Renal cortical epithelial cell (primary cell): Measurements from ENCODE around the gene KCNJ18. TPM values are rescaled to one million over a fixed set of nuclear protein-coding genes. Genes with fewer than 3 reads are reported as not detected.
"Not testable (repeated sequence)": the region's sequence is repeated elsewhere in the genome, so short reads cannot be mapped to it uniquely, and the experiment has no call there.

Experiments used
- DNase-seq: peaks from one replicate; pipeline ENCODE4 v3.0.0-alpha.2; 2011; ENCODE audit warnings: low read depth
- total RNA-seq: library from RNA; depleted of rRNA; stranded (reverse); fragments of >200 nt; gene quantifications from 2 replicates; pipeline ENCODE4 v1.2.3, GENCODE V29; 2014

The KCNJ18 gene
- total RNA-seq, 1 donor from 2014 or later, result not detected

DNA sequence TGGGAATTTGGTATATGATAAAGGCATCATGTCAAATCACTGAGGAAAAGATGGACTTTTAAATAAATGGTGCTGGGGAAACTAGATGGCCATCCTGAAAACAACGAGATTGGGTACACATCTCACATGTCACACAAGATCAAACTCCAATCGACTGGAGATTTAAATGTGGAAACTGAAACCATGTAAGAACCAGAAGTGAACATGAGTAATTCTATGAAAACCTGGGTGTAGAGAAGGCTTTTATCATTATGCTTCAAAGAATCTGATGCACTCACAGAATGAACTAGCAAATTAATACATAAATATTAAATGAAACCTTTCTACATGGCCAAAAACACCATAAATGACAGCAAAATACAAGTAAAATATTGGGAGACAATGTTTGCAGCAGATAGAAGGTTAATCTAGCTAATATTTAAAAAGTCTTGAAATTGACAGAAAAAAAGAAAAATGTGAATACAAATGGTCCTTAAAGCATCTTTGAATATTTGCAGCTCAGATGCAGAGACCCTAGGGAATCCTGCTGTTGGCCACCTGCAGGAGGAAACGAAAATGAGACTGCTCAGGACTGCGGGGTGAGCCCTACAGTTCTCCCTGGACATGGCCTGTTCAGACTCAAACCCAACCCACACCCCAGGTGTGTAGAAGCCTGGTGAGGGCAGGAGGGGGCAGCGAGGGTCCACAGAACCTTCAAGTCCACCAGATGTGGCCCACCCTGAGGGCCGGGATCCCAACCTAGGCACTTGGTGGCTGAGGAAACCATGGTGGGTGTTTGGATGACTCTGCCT is 32.1 kb downstream of the KCNJ18 start:
- not testable (repeated sequence) for DNase-seq

DNA sequence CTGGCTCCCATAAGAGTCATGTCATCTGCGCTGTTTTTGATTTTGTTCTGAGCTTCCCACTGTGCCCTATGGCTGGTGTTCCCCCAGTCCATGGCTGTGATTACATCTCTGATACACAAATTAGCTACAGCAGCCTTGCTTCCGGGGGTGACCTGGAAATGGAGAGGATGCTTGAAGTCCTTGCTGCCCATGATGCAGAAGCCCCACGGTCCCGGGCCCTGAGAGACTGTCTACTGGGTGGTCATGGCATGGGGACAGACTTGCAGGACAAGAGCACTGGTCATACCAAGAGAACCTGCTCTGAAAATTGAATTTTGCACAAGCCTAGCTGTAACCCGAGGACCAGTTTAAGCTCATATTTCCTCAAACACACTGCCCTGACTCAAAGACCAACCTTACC is 38.8 kb downstream of the KCNJ18 start:
- DNase-seq, result not testable (repeated sequence)

GRCh38 chr17:21733931-21734330 is 41.6 kb downstream of the KCNJ18 start:
- not testable (repeated sequence) for DNase-seq

GRCh38 chr17:21735814-21736213 is 43.5 kb downstream of the KCNJ18 start:
- not testable (repeated sequence) for DNase-seq

DNA sequence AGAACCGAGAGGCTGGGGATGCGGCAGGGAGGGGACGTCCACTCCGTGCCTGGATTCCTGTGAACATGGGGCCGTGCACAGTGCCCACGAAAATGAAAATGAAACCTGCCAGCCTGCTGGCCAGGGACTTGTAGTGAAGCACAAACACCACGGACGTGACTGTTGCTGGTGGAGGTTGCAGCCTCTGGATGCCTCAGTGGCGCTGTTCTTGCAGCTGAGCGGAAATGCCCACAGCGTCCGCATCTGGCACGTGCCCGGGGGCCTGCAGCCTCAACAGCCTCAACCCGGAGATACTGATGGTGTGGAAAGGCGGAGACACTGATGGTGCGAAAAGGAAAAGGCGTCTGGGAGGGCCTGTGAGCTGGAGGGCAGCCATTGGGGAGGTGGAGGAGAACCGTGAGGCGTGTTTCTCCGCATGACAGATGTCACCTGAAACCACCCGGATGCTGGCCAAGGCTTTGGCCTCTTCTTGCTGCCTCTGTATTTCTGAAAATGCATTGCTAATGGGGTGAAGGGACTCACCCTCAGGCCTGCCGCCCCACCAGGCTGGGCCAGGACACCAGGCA is 44.8 kb downstream of the KCNJ18 start:
- DNase-seq, result not testable (repeated sequence)

DNA sequence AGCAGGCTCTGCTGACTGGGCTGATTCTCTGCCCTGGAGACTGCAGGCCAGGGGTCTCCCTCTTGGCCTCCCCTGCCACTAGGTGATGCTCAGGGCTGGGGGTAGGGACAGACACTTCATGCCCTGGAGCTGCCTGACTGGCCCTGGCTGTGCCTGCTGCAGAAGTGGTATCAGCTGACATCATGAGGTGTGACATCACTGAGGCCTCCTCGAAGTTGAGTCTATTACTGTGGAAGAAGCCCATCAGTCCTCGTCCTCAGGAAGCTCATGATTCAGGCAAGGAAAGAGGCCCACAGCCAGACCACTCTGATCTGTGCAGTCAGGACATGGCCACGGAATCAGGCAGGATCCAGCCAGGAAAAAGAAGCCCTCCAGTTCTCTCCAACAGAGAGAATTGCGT is 45.9 kb downstream of the KCNJ18 start:
- not testable (repeated sequence) for DNase-seq

DNA sequence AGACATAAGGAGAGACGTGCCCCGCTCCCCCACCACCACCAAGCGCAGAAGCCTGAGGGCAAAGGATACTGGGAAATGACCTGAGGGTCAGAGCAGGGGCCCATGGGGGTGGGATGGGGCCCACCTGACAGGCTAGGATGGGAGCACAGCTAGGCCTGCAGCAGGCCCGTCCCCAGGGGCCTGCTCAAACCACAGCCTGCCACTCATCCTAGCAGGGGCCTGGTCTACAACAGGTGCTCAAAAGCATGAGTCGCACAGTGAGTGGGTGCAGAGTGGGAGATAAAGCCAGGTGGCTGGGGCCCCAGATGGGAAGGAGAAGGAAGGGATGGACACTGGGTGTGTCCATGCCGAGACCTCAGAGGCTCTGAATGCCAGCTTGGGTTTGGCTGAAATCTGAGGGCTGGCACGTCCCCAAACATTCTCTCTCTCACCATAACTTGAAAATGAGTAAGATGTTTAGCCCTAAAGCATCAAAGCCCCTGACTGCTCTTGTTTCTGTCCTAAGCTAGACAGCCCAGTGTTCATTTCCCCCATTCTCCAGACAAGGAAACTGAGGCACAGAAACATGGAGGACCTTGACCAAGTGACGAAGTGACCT is 46.7 kb downstream of the KCNJ18 start:
- not testable (repeated sequence) for DNase-seq

DNA sequence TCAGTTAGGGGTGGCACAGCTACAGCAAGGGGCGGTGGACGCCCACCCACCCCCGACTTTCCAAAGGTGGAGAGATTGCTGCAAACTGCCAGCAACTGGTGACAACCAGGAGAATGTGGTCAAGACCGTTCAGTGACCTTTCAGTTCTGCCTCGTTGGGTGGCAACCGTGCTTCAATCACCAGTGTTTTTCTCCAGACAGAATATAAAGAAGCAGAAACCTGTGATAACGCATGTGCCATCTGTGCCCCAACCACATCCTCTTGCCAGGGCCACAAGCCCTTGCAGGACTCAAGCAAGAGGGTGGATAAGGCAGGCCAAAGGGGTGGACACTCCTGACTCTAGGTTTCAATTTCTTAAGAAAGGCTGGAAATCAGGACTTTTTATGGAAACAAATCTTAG is 47.2 kb downstream of the KCNJ18 start:
- not testable (repeated sequence) for DNase-seq

DNA sequence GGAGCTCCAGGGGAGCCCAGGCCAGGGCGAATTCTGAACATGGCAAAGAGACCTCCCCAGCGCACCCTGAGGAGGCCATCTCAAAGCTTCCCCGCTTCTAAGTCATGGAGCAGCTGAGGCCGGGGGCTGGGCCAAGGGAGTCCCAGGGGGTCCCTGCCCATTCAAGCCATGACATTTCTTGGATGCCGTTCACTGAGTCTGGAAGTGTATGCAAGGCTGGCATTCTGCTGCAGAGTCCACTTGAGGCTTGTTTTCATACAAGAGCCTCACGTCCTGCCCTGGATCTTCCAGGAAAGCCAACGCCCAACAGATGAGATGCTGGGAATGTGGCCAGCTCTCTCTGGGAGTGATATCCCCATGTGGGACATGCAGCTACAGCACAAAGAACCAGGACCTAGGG is 48.5 kb downstream of the KCNJ18 start:
- DNase-seq, result not testable (repeated sequence)

GRCh38 chr17:21741520-21741919 is 49.2 kb downstream of the KCNJ18 start:
- not testable (repeated sequence) for DNase-seq

- no peak for DNase-seq
Measured at GRCh38 chr17:21742326-21742725, 50.0 kb downstream of the KCNJ18 start.

- not testable (repeated sequence) for DNase-seq
Measured at GRCh38 chr17:21744151-21744550, 51.8 kb downstream of the KCNJ18 start.

DNA sequence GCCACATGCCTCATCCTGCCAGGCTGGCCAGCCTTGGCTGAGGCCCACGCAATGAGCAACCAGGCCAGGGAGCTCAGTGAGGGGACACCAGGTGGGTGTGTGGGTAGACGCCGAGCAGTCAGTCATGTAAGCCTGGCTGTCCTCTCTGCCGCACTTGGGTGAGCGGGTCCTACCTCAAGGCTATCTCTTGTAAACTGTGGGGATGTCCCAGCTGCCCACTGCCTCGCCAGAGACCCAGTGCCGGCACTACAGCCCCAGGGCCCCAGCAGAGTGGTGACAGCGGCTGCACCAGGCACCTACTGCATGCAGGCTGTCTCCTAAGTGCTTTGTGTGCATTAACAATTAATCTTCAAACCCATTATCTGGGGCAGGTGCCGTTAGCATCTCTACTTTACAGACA is 52.3 kb downstream of the KCNJ18 start:
- not testable (repeated sequence) for DNase-seq

- DNase-seq, result not testable (repeated sequence)
Measured at GRCh38 chr17:21745385-21746054, 53.2 kb downstream of the KCNJ18 start.

GRCh38 chr17:21746415-21746814 is 54.1 kb downstream of the KCNJ18 start:
- DNase-seq, result not testable (repeated sequence)

GRCh38 chr17:21747195-21747915 is 55.0 kb downstream of the KCNJ18 start:
- not testable (repeated sequence) for DNase-seq

GRCh38 chr17:21748686-21749085 is 56.4 kb downstream of the KCNJ18 start:
- not testable (repeated sequence) for DNase-seq

DNA sequence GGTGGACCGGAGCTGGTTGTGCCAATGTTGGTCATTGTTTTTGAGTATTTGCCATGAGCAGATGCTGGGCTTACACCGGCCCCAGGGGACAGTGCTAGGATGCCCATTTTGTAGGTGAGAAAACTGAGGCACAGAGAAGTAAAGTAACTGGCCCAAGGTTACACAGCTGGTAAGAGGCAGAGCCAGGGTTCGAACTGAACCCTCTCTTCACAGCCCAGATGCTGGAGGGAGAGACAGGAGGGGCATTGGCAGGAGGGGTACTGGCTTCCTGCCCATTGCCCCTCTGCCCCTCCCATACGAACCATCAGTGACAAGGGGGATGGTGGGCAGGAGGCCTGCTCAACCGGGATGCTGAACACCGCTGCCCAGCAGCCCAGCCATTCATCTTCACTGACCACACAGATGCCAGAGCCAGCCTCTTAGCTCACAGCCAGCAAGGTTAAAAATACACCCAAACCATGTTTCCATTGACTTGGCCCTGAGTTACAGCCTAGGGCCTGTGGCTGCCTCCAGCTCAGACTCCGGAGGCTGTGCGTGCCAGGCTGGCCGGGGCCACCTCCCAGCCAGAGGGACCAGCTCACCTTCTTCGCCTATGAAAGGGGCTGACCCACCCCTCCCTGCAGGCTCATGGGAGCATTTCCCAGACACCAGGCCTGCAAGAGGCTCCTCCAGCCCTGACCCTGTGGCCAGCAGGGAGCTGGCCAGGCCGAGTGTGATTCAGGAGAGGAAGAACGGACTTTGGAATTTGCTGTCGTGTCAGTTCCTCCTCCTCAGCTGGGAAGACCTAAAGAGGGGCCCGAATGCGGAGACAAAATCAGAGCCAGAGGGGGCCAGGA is 57.6 kb downstream of the KCNJ18 start:
- not testable (repeated sequence) for DNase-seq

- DNase-seq, result not testable (repeated sequence)
Measured at GRCh38 chr17:21751111-21751510, 58.8 kb downstream of the KCNJ18 start.
